Heart left ventricle (tissue), 13 donors: ENCODE measurements around the gene MEF2D.

Source experiments
- CTCF ChIP-seq, 12 donors: fragments of 200-600 bp; sonication (generic) in 4 of 12; IDR thresholded peaks; one replicate each; pipeline versions ENCODE4 v1.5.0 to v1.8.0; 2018 to 2022; ENCODE audit warnings: antibody characterized with exemption in 12 of 12, mild to moderate bottlenecking in 5 of 12
- POLR2A ChIP-seq, 2 donors: fragments of 450-650 bp; IDR thresholded peaks; one replicate each; pipeline ENCODE4 v1.6.1; 2017; ENCODE audit warnings: antibody characterized with exemption in 2 of 2, mild to moderate bottlenecking in 2 of 2, moderate library complexity in 2 of 2
- donor health status: ischemic (EF 13 %, LVEDD 7.1; RV severe dilation, severe dysfunction).
- donor health status: DM: no; HTN: yes; CAD: no.
- donor health status: DM: no; HTN: no; CAD: no.
- donor health status: ischemic (EF 25% LVEDD 6.9; RV normal size, moderate dysfunction).
- donor health status: ischemic (EF 25% LVEDD 5.7; RV mildly dilated, moderate dysfunction).
- donor health status: ischemic (EF 35%, LVEDD 5.7; RV mildly dilated, moderate dysfunction).
- donor health status: nonischemic (EF 11% LVEDD 7.7; RV severe dilation, severe dysfunction).
- donor health status: DM: yes; HTN: yes; CAD: no.
- donor health status: PGD.
- donor health status: ischemic (EF 29% LVEDD 5.4; RV normal size, mild dysfunction).
- donor health status: nonischemic (EF 23%, LVEDD 6.1; RV moderate dilation, normal function).

- TF ChIP-seq POLR2A (IDR thresholded peaks at IDR 0.05) = no peak
- TF ChIP-seq CTCF (IDR thresholded peaks at IDR 0.05) = no peak
Measured at GRCh38 chr1:156462954-156463795, 37.4 kb downstream of the MEF2D start.
